H1 (cell line): ENCODE data around the gene CELF1.
A peak's percentile ranks its signal among the peaks of the same experiment; 100 is the strongest.

Experiments
- ATF3 ChIP-seq: IDR thresholded peaks from 2 replicates; pipeline ENCODE4 v1.6.1; 2011; ENCODE audit warnings: low read depth, mild to moderate bottlenecking, low read length; ENCODE audit not compliant: insufficient read depth
- CTCF ChIP-seq, 3 experiments: IDR thresholded peaks; 1 replicate in 2 of 3; 2 replicates in 1 of 3; pipeline versions ENCODE4 v1.5.1 to v1.6.1; 2011; ENCODE audit warnings: low read length in 3 of 3, mild to moderate bottlenecking in 3 of 3, inconsistent platforms in 2 of 3, low read depth in 1 of 3, moderate library complexity in 1 of 3; ENCODE audit not compliant: insufficient read depth in 1 of 3; ENCODE audit errors: control extremely low read depth in 1 of 3
- MAFK ChIP-seq: IDR thresholded peaks from 2 replicates; pipeline ENCODE4 v1.6.1; 2012; ENCODE audit warnings: low read depth, mild to moderate bottlenecking, improper control_type of control experiment, low read length
- POLR2AphosphoS5 ChIP-seq: IDR thresholded peaks from 2 replicates; pipeline ENCODE4 v1.6.1; 2011; ENCODE audit warnings: low read depth, low read length
- TAF1 ChIP-seq: IDR thresholded peaks from 2 replicates; pipeline ENCODE4 v1.6.1; 2011; ENCODE audit warnings: mild to moderate bottlenecking, low read depth, low read length
- USF2 ChIP-seq: IDR thresholded peaks from 2 replicates; pipeline ENCODE4 v1.6.1; 2011; ENCODE audit warnings: low read length, improper control_type of control experiment
- TF ChIP-seq, protein P1 (sequence below): IDR thresholded peaks from 2 replicates; pipeline ENCODE4 v1.6.1; 2012; ENCODE audit warnings: low read length, inconsistent platforms

- TF ChIP-seq TAF1 (no peak), POLR2AphosphoS5 (peak; percentile 29; the same call in 1 of the 2 replicates), CTCF (IDR thresholded peaks at IDR 0.05; ENCODE audit: control extremely low read depth in 1 of 3, insufficient read depth in 1 of 3, low read depth in 1 of 3, low read length in 3 of 3) (no peak), MAFK (no peak), USF2 (no peak), ATF3 (no peak)
- TF ChIP-seq, protein P1, sequence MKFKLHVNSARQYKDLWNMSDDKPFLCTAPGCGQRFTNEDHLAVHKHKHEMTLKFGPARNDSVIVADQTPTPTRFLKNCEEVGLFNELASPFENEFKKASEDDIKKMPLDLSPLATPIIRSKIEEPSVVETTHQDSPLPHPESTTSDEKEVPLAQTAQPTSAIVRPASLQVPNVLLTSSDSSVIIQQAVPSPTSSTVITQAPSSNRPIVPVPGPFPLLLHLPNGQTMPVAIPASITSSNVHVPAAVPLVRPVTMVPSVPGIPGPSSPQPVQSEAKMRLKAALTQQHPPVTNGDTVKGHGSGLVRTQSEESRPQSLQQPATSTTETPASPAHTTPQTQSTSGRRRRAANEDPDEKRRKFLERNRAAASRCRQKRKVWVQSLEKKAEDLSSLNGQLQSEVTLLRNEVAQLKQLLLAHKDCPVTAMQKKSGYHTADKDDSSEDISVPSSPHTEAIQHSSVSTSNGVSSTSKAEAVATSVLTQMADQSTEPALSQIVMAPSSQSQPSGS: no peak
Measured at GRCh38 chr11:47417712-47418111, 135.2 kb downstream of the CELF1 start.
